Testis (tissue), 2 donors: Measurements from ENCODE around the gene CEBPE.

Experiments used
- CTCF ChIP-seq, 3 experiments: fragments of 450-650 bp in 2 of 3; fragments of 200-600 bp in 1 of 3; sonication (generic) in 1 of 3; IDR thresholded peaks; one replicate each; pipeline ENCODE4 v1.5.1; 2016 to 2019; ENCODE audit warnings: antibody characterized with exemption in 3 of 3, mild to moderate bottlenecking in 2 of 3, moderate library complexity in 1 of 3
- POLR2A ChIP-seq: fragments of 450-650 bp; IDR thresholded peaks from one replicate; pipeline ENCODE4 v1.6.1; 2017; ENCODE audit warnings: antibody characterized with exemption, mild to moderate bottlenecking, moderate library complexity

- TF ChIP-seq CTCF (IDR thresholded peaks at IDR 0.05): no peak
- no peak for TF ChIP-seq POLR2A
Observed at GRCh38 chr14:23071244-23071920, 47.7 kb downstream of the CEBPE start.
